GM04504 (cell line): ENCODE data around the gene CAPN13.
A peak's percentile ranks its signal among the peaks of the same experiment; 100 is the strongest.

Experiments
- DNase-seq: peaks from one replicate; pipeline ENCODE4 v3.0.0-alpha.2; 2012; ENCODE audit warnings: low read depth

CAPN13 gene

GRCh38 chr2:30764021-30764800 lies 43.0 kb downstream of the CAPN13 start:
- no peak for DNase-seq

- peak; percentile 54 for DNase-seq
Measured at GRCh38 chr2:30763151-30763660, 44.0 kb downstream of the CAPN13 start.

DNA sequence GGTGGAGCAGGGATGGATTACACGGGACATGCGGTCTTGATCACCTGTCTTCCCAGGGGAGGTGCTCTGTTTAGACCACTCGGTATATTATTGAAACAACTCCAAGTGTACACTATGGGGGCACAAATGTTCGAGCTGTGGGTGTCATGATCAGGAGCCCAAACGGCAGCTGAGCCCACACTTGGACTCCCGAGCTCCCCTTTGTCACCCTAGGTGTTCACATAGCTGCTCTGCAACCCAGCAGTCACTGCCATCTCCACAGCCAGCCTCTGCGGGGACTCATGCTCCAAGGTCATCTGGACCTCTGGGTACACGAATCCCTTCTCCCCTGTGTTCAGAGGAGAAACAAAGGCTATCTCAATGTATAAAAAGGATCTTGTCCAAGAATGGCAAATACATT lies 46.0 kb downstream of the CAPN13 start:
- DNase-seq = no peak

GRCh38 chr2:30759481-30759880 lies 47.8 kb downstream of the CAPN13 start:
- no peak for DNase-seq

DNA sequence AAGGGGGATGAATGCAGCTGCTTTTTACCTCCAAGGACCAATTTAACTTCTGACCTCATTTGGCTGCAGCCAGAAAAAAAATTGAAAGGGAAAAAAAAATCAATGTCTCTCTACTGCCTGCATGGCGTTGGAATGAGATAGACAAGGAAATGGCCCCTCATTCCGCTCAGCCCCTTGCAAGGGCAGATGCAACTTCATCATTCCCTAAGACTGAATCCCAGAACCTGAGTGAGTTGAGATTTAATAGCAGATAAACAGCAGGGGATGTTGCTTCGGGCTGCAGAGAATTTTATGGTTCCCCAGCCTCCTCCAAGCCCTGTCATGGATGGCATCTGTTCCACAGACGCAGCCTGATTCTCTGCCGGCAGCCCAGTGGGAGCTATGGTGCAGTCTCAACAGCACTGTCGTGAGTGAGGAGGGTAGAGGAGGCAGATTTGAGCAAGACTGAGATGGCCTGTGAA lies 49.0 kb downstream of the CAPN13 start:
- no peak for DNase-seq

DNA sequence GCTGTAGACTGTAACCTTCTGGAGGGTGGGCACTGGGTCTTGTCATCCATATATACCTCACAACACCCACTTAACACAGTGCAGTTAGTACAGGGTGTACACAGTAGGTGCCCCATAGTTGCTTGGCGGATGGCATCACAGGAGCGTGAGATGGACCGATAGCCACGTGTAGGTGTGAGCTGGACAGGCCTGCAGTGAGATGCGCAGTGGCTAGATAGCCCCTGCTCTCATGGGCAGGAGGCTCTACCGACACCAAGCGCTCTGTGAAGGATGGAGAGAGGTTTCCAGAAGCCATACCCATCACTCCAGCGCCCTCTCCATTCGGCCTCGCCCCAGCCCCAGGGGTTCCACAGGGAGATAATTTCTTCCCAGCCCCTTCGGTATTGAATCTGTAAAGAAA lies 49.5 kb downstream of the CAPN13 start:
- no peak for DNase-seq

DNA sequence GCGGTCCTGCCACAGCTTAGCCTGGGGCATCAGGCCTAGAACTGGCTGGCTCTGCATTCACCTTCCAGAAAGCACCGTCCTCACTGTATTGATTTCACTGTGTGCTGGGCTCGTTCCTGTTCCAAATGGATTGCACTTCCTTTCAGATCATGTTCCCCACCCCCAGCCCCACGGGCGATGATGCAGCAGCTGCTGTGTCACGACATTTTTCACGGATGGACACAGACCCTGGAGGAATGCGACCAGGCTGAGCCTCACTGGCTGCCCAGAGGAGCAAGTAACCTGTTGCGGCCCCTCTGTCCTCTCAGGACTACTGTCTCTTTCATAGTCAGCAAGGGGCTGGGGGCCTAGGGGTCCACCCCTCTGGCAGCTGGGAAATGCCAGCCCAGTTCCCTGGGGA lies 50.3 kb downstream of the CAPN13 start:
- no peak for DNase-seq

- peak; percentile 22 for DNase-seq
Measured at GRCh38 chr2:30756051-30756719, 51.1 kb downstream of the CAPN13 start.

GRCh38 chr2:30753630-30754029 lies 53.6 kb downstream of the CAPN13 start:
- DNase-seq = no peak

DNA sequence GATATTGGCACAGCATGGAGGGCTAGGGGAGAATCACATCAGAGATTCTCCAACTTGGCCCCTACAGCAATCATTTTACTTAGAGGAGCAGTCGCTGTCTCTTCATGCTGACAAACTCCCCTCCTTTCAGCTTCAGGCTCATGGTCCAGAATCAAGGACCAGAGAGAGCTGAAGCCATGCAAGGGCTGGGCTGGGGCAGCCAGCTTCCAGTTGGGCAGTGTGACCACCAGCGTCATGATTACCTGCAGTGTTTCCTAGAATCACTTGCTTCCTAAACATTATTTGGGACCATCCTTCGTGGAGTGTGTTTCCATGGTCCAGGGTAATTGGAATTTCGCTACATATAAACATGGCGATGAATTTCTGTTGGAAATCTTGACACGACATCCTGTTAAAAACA lies 54.4 kb downstream of the CAPN13 start:
- no peak for DNase-seq

DNA sequence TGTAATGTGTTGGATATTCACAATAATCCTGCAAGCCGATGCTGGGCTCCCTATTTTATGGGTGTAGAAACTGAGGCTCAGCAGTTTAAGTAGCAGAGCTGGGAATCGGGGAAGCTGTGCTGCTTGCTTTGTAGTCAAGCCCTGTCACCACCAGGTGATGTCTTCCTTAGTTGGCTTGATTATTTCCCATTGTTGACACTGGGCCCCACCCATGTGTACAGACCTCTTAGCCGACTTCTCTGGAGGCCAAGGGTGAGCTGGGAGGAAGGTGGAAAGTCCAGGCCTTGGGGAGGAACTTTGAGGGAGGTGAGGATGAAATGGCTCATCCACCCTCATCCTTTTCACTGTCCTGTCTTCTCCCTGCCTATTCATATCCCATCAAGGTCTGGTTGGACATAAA lies 60.0 kb downstream of the CAPN13 start:
- no peak for DNase-seq

DNA sequence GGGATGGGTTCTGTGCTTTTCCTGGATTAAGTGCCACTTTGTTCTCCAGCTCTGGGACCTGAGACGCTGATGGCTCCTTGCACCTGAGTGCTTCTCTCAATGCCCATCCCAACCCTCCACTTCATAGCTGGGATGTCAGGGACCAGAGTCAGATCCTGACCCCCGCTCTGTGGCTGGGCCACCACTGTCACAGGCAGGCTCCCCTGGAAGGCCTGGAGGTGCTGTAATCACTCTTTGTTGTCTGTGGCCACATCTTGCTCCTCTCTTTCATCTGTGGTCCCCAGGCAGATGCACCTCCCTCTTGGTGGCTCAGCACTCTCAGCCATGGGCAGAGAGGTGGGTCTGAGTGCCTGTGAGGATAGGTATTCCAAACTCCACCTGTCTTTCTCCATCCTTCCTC lies 62.4 kb downstream of the CAPN13 start:
- DNase-seq = no peak

DNA sequence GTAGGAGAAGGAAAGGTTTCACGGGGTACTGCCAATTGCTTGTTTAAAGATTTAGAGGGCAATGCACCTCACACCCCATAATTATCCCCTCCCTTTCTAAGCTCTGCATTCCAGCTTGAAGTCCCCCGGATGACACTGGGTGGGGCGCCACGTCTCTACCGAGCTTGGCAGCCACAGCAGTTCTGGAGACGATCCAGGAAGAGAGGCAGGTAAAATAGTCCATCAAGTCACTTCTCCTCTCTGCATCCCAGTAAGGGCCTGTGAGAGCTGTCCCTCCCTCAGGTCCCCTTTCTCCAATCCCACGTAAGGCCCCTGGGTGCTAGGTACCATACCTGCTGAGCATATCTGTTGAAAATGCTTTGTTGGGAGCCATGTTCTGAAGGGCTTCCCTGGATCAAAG lies 65.7 kb downstream of the CAPN13 start:
- no peak for DNase-seq

DNA sequence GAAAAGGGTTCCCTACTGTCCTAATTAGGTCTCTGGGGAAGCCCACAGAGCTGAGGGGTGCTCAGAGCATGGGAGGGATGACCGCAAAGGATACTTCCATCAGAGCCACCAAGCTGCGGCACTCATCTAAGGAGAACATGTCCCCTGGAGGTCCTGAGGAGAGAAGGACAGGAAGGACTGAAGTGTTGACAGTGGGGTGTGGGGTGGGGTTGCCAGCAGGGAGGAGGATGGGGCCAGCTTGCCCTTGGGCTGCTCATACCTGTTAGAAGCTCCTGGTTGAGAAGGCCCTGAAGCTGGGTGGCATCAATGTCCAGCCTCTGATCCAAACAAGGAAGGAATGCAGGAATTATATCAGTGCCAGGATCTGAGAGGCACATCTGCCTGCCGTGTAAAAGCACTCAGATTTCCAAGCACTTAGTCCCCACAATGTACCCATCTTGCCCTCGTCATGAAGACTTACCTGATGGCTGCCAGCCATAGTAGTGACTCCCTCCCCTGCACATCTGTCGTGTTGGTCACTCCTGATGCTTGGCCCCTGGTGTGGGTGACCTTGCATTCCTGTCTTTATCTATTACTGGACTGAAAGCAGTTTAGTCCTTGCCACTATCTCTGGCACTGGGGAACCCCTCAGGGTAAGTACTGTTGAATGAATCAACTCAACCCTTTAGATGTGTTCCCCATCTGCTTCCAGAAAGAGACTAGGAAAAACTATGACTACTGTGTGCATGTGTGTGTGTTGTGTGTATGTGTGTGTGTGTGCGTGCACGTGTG lies 68.9 kb downstream of the CAPN13 start:
- no peak for DNase-seq

GRCh38 chr2:30737326-30737610 lies 70.0 kb downstream of the CAPN13 start:
- DNase-seq = no peak

DNA sequence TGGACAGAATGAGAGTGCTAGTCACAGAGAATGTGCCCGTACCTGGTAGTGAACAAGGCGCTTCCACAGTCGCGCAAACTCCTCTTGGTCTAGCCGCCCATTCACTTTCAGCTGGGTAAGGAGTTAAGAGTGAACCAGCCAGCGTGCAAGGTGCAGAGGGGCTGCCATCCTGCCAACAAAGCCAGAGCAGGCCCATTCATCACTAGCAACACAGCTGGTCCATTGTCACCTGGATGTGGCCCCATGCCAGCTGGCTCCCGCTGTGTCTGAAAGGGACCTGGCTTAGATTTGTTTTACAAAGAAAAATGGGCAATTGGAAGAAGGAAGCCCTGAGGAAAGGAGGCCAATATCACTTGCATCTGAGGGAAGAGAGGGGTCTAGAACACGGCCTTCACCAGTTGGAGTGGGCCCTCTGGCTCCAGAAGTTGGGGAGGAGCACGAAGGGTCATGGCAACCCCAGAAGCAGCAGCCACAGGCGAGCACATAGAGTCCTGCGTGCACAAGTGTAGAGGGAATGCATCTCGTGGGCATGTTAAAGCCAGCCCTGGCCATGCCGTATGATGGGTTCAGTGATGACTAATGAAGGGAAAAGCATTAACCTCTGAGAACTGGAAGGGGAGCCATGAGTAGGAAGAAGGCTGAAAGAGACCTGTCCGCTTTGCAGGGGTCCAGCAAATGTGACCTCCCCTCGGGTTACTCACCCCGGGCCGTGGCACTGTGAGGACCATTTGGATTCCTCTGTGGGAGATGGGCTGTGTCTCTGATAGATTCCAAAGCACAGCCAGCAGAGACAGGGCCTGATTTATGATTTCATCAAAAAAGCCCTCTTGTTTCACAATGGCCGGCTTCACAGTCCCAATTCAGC lies 70.6 kb downstream of the CAPN13 start:
- no peak for DNase-seq

GRCh38 chr2:30733876-30734520 lies 73.2 kb downstream of the CAPN13 start:
- DNase-seq = no peak

GRCh38 chr2:30732876-30733275 lies 74.4 kb downstream of the CAPN13 start:
- no peak for DNase-seq

DNA sequence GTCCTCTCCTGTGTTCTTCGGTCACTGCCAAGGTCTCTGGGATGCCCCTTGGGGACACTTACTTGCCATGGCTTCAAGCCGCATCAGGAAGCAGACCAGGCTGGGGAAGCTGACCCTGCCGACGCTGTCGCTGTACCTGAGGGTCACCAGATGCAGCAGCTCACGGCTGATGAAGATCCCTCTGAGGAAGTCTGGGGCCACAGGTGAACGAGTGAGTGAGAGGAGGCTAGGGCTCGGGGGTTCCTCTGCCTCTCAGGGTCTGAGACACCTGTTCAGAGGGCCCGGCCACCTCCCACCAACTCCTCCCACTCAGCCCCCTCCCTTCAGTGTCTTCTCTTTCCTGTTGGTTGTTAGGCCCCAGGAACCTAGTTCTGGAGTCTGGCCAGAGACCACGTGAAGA lies 74.9 kb downstream of the CAPN13 start:
- DNase-seq = no peak

- DNase-seq = no peak
Measured at GRCh38 chr2:30731706-30732105, 75.5 kb downstream of the CAPN13 start.
